Measurements from ENCODE around the gene PMVK.

The PMVK gene

GRCh38 chr1:154878371-154879037, 58.0 kb downstream of the PMVK start:
- DNase-seq (ENCODE audit: low spot score), result peak; percentile 71

DNA sequence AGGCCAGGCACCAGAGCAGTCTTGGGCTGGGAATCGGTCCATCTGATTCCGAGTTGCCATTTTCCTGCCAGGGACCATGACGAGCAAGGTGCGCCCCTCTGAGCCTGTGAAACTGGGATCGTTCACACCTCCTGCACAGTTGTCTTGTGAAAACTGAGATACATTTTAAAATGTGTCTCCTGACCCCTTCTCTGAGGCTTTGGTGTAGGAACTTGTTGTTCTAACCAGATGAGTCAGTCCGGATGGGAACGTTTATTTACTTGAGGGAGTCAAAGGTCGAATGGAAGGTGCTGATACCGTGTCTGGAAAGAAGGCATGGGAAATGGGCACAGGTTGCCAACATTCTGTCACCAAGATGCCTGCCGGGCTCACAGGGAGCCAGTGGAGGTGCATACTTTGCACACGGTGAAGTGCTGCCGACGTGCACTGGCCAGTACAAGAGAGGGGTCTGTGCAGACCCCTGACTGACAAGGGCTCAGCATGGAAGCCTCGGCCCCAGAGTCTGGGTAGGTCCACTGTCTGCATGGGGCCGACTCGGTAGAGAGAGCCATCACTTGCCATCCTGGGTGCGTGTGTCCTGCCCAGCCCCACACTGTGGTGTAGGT, 59.0 kb downstream of the PMVK start:
- DNase-seq (ENCODE audit: low spot score), result no peak

DNA sequence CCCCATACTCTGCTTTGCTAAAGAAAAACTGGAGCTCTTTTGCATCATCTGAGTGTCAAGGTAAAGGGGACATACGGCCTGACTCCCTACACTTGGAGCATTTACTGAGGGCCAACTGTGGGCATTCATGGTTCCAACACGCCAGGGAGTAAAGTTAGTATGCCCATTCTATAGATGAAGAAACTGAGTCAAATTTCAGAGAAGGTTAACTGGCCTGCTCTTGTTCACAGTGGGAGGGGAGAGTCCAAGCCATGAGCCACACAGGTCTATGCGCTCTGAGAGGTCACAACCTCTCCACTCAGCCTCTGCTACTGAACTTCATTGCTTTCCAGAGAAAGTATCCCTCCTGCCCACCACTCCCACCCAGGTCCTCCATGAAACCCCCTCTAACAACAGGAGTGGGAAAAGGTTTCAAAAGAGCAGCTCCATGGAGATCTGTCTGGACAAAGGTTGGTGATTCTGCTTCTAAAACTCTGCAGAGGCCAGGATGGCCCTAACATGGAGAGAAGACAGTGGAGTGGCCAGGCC, 59.6 kb downstream of the PMVK start:
- no peak for DNase-seq (ENCODE audit: low spot score)
